DND-41 (cell line): ENCODE results near the gene QRICH1.

Experiments
- EZH2 ChIP-seq: IDR thresholded peaks from 3 replicates; pipeline ENCODE4 v1.6.1; 2012; ENCODE audit warnings: borderline replicate concordance, low read depth, mild to moderate bottlenecking, moderate library complexity, low read length, inconsistent platforms; ENCODE audit not compliant: severe bottlenecking
- TF ChIP-seq, protein P1 (sequence below): IDR thresholded peaks from 2 replicates; pipeline ENCODE4 v1.5.1; 2012; ENCODE audit warnings: borderline replicate concordance, low read length, moderate library complexity, mild to moderate bottlenecking; ENCODE audit not compliant: poor library complexity, severe bottlenecking; ENCODE audit errors: extremely low read depth

GRCh38 chr3:49132437-49133225 is 38.8 kb upstream of the QRICH1 start, which contains the start of gene LAMB2:
- no peak for TF ChIP-seq EZH2
- TF ChIP-seq, protein P1, sequence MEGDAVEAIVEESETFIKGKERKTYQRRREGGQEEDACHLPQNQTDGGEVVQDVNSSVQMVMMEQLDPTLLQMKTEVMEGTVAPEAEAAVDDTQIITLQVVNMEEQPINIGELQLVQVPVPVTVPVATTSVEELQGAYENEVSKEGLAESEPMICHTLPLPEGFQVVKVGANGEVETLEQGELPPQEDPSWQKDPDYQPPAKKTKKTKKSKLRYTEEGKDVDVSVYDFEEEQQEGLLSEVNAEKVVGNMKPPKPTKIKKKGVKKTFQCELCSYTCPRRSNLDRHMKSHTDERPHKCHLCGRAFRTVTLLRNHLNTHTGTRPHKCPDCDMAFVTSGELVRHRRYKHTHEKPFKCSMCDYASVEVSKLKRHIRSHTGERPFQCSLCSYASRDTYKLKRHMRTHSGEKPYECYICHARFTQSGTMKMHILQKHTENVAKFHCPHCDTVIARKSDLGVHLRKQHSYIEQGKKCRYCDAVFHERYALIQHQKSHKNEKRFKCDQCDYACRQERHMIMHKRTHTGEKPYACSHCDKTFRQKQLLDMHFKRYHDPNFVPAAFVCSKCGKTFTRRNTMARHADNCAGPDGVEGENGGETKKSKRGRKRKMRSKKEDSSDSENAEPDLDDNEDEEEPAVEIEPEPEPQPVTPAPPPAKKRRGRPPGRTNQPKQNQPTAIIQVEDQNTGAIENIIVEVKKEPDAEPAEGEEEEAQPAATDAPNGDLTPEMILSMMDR, result no peak
